Activated B cell treated with CpG ODN at 0.5 μM for 24 hours (primary cell): ENCODE measurements around the gene KCNAB3. TPM values are rescaled to one million over a fixed set of nuclear protein-coding genes. Genes with fewer than 3 reads are reported as not detected.

ENCODE experiments used
- ATAC-seq: fragments of 200-7000 bp; cut with Tn5 transposase; one replicate; pipeline ENCODE4 v1.10.0; 2021; ENCODE audit warnings: low read depth, mild to moderate bottlenecking, moderate library complexity
- CTCF ChIA-PET: fragments of 350-600 bp; sonication (Branson Sonifier 250); formaldehyde crosslinking; loops from one replicate; lab custom pipeline; 2021; ENCODE audit warnings: antibody characterized with exemption; lab: Charles Lee
- POLR2A ChIA-PET: fragments of 350-600 bp; sonication (Branson Sonifier 250); formaldehyde crosslinking; loops from one replicate; lab custom pipeline; 2021; ENCODE audit warnings: antibody characterized with exemption; lab: Charles Lee
- DNase-seq: peaks from one replicate; pipeline ENCODE4 v3.0.0; 2022
- H3K27ac Mint-ChIP-seq: one replicate; pipeline ENCODE4 v1.8.0; 2020; ENCODE audit warnings: mixed read lengths
- H3K27me3 Mint-ChIP-seq: one replicate; pipeline ENCODE4 v1.8.0; 2021; ENCODE audit warnings: mixed read lengths
- H3K36me3 Mint-ChIP-seq: one replicate; pipeline ENCODE4 v1.8.0; 2021; ENCODE audit warnings: low read depth, mixed read lengths
- H3K4me1 Mint-ChIP-seq: one replicate; pipeline ENCODE4 v1.8.0; 2021; ENCODE audit warnings: mixed read lengths
- H3K4me3 Mint-ChIP-seq: one replicate; pipeline ENCODE4 v1.8.0; 2020; ENCODE audit warnings: mild to moderate bottlenecking, mixed read lengths
- H3K9me3 Mint-ChIP-seq: one replicate; pipeline ENCODE4 v1.8.0; 2020; ENCODE audit warnings: mixed read lengths
- intact Hi-C: fragments of 100-400 bp; cut with micrococcal nuclease; formaldehyde crosslinking; loops from one replicate; pipeline ENCODE4 v1.15.1; 2024
- total RNA-seq: library from RNA; stranded (reverse); gene quantifications from 2 replicates; pipeline ENCODE4 v1.2.3, GENCODE V29; 2022
- TF ChIP-seq, protein P1 (sequence below): fragments of 200-600 bp; IDR thresholded peaks from one replicate; pipeline ENCODE4 v1.8.0; 2022; ENCODE audit warnings: antibody characterized with exemption, mild to moderate bottlenecking

Gene KCNAB3
- total RNA-seq, 1 donor from 2014 or later, result 12.9 TPM

DNA sequence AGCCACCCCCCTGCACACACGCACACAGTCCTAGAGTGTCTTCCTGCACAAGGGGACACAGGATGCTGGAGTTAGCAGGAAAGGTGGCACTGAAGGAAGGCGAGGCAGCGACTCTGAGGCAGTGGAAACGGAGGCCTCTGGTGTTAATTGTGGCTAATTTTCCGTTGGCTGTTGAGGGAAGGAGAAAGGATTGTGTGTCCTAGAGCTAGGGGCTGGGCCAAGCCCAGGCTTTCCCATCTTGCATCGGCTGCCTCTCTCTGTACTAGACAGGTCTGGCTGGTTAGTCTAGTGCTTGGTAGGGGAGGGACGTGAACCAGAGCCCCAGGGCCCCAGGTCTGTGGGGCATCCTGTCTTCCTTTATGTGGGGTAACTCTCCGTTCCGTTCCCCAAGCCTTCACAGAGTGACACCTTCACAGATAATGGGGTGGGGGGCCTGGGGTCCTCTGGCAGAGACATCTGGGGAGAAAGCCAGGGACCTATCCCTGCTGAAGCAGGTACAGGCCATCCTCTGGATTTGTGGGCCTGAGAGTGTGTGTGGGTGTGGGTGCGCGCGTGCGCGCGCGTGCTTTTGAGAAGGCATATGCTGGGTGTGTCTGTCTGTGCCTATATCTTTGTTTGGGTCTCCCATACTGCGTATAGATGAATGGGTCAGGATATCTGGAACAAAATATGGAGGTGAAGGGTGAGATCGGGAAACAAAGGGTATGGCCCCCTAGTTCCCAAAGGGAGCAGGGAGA, 41.3 kb downstream of the KCNAB3 start, which contains the start of gene CHD3:
CHD3 (plus strand) TSS at position 606 of the 737 bp plus-strand sequence. CDS start 212 bp downstream, outside the sequence.
- H3K9me3 Mint-ChIP-seq, result no peaks in the 10 kb centered on the region
- H3K27me3 Mint-ChIP-seq, result no peaks in the 10 kb centered on the region
- TF ChIP-seq, protein P1, sequence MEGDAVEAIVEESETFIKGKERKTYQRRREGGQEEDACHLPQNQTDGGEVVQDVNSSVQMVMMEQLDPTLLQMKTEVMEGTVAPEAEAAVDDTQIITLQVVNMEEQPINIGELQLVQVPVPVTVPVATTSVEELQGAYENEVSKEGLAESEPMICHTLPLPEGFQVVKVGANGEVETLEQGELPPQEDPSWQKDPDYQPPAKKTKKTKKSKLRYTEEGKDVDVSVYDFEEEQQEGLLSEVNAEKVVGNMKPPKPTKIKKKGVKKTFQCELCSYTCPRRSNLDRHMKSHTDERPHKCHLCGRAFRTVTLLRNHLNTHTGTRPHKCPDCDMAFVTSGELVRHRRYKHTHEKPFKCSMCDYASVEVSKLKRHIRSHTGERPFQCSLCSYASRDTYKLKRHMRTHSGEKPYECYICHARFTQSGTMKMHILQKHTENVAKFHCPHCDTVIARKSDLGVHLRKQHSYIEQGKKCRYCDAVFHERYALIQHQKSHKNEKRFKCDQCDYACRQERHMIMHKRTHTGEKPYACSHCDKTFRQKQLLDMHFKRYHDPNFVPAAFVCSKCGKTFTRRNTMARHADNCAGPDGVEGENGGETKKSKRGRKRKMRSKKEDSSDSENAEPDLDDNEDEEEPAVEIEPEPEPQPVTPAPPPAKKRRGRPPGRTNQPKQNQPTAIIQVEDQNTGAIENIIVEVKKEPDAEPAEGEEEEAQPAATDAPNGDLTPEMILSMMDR, result no peak
- DNase-seq, result no peak
- ChIA-PET POLR2A (interaction anchor here (1.9 kb wide), 1 partner anchor 46 kb away, joined by 6 read pairs; no protein-coding TSS in a partner anchor), CTCF (no interaction called here)
- H3K4me1 Mint-ChIP-seq, result peaks cover 8% of the 10 kb centered on the region
- ATAC-seq, result no peak
- peak within 1 kb of the TSS; percentile 41 for H3K27ac Mint-ChIP-seq
- no peak within 1 kb of the TSS for H3K4me3 Mint-ChIP-seq
- intact Hi-C loops, result no loop called here
- H3K36me3 Mint-ChIP-seq, result peaks cover 27% of the 10 kb centered on the region

DNA sequence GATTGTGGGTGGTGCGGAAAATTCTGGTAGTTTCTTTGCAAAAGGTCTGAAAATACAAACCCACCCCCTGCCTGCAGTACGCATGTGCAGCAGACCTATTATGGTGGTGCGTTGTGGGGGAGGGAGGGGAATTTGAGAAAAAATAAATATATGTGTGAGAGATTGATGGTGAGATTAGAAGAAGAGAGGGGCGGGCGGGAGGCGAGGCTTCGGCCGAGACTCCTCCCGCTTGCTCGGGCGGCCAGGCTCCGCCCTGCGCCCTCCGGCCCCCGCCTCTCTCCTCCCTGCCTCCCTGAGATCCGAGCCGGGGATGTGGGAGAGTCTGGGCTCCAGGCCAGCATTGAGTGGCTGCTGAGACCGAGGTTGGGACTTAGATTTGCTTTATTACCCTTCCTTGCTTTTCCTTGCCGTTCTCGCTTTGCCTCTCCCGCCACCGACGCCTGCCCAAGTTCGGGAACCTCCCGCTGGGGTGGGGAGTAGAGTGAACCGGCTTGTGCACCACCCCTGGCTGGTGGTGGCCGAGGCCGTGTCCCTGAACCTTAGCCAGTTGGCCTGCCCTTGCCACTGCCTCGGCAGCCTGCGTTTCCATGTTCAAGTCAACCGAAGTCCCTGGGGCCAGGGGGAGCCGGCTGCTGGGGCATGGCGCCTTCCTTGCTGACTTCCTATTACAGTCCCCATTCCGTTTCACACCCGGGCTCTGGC, 42.0 kb downstream of the KCNAB3 start:
- Mint-ChIP-seq H3K9me3 (no peaks in the 10 kb centered on the region), H3K4me3 (no peak overlapping the region), H3K36me3 (peaks cover 24% of the 10 kb centered on the region), H3K27ac (no peak overlapping the region), H3K27me3 (no peaks in the 10 kb centered on the region), H3K4me1 (peaks cover 8% of the 10 kb centered on the region)
- intact Hi-C loops, result loop anchor here (1.0 to 2.0 kb wide), 5 partner anchors 25 to 201 kb away; partner anchors contain the start of genes CNTROB, KDM6B and TP53
- CTCF ChIA-PET, result no interaction called here
- POLR2A ChIA-PET, result interaction anchor here (1.9 kb wide), 1 partner anchor 46 kb away, joined by 6 read pairs; no protein-coding TSS in a partner anchor
- TF ChIP-seq, protein P1, result no peak
- DNase-seq (peak; percentile 60), ATAC-seq (peak; percentile 76)

DNA sequence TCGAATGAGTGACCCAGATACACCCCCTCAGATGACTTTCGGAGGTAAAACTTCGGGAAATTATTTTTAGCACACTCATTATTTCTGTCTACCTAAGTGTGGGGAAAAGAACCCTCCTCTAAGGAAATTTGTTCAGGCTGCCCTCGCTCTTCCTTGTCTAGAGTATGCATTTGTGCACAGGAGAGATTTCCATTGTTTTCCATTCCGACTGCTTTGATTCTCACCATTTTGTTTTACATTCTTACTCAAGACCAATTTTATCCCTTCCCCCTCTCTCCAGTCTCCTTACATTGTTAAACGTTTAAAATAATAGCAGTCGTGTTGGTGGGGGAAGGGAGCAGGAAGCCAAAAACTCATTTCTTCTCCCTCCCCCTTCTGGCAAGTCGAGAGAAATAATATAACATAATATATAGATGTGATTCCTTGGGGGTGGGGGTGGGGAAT, 42.6 kb downstream of the KCNAB3 start:
- TF ChIP-seq, protein P1, result no peak
- Mint-ChIP-seq H3K9me3 (no peaks in the 10 kb centered on the region), H3K4me1 (peaks cover 8% of the 10 kb centered on the region), H3K27ac (no peak overlapping the region), H3K36me3 (peaks cover 22% of the 10 kb centered on the region), H3K27me3 (no peaks in the 10 kb centered on the region), H3K4me3 (no peak overlapping the region)
- DNase-seq (no peak), ATAC-seq (no peak)
- CTCF ChIA-PET, result interaction anchor here (1.3 kb wide), 1 partner anchor 22 kb away, joined by 3 read pairs; no protein-coding TSS in a partner anchor
- intact Hi-C loops, result loop anchor here (1.0 to 2.0 kb wide), 5 partner anchors 25 to 200 kb away; partner anchors contain the start of genes CNTROB, KDM6B and TP53
- POLR2A ChIA-PET, result interaction anchor here (1.1 kb wide), 1 partner anchor 44 kb away, joined by 4 read pairs; no protein-coding TSS in a partner anchor

DNA sequence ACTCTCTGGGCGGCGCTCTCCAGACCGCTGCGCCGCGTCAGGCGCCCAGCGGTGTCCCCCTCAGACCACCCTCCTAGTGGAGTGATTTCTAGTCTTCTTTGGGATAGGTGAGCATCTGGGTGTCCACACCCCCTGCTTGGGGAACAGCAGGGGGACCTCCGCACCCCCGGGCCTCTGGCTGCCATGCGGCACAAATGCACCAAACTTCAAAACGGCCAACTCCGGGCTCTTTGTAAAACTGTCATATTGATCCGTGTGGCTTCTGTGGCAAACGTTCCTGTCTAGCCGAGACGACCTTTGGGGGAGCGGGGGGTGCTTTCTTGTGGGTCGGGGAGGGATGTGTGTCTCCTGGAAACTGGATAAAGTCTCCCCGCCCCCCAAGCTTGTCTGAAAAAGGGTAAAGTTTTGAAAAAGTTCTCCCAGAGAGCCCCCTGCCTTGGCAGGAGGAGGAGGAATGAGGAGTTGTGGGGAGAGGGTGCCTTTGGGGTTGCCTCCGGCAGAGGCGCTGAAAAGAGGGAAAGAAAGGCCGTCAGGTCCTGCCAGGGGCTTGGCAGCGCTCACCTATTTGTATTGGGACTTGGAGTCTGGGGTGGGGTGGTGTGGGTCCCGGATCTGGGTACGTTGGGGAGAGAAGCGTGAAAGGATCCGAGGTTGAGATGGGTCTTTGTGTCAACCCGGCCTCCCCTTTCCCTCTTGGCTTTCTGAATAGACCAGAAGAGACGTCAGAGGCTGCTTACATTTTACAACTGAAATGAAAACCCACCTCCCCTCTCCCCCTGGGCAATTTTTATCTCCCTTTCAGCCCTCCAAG, 43.2 kb downstream of the KCNAB3 start:
- ATAC-seq, result peak; percentile 4
- Mint-ChIP-seq H3K9me3 (no peaks in the 10 kb centered on the region), H3K4me3 (no peak overlapping the region), H3K4me1 (peaks cover 8% of the 10 kb centered on the region), H3K27me3 (no peaks in the 10 kb centered on the region), H3K27ac (no peak overlapping the region), H3K36me3 (peaks cover 18% of the 10 kb centered on the region)
- ChIA-PET CTCF (interaction anchor here (1.2 to 1.3 kb wide), 3 partner anchors 21 to 41 kb away, joined by 3 to 6 read pairs (median 3); no protein-coding TSS in a partner anchor), POLR2A (interaction anchor here (0.6 to 1.7 kb wide), 14 partner anchors 9 to 549 kb away, joined by 3 to 16 read pairs (median 4); partner anchors contain the start of genes NAA38, NDEL1, RNF227 and TP53)
- peak; percentile 44 for DNase-seq
- TF ChIP-seq, protein P1, result no peak
- intact Hi-C loops, result loop anchor here (1.0 to 2.0 kb wide), 6 partner anchors 24 to 200 kb away; partner anchors contain the start of genes CNTROB, KDM6B, NAA38 and TP53
